Panc1 (cell line): ENCODE results near the gene NCKAP5. TPM values are rescaled to one million over a fixed set of nuclear protein-coding genes. Genes with fewer than 3 reads are reported as not detected.

Experiments used
- ATAC-seq: fragments of 200-7000 bp; cut with Tn5 transposase; 2 replicates; pipeline ENCODE4 v1.9.1; 2020; ENCODE audit warnings: mild to moderate bottlenecking, moderate library complexity
- BruUV-seq: library from RNA; stranded (reverse); fragments of 400-500 nt; replicated peaks from 2 replicates; lab custom pipeline; 2021; lab: Mats Ljungman, UMichigan
- CTCF ChIA-PET: fragments of 300-600 bp; sonication (Branson Sonifier 250); formaldehyde crosslinking; loops from one replicate; lab custom pipeline; 2022; ENCODE audit warnings: antibody characterized with exemption; lab: Charles Lee
- POLR2A ChIA-PET: fragments of 300-600 bp; sonication (Branson Sonifier 250); formaldehyde crosslinking; loops from one replicate; lab custom pipeline; 2022; ENCODE audit warnings: antibody characterized with exemption; lab: Charles Lee
- DNase-seq: peaks from one replicate; pipeline ENCODE4 v3.0.0-alpha.2; 2010; ENCODE audit warnings: low read depth, low spot score
- H3K27ac ChIP-seq: 2 replicates; pipeline ENCODE4 v1.5.1; 2011; ENCODE audit warnings: mild to moderate bottlenecking, low read length, inconsistent platforms
- H3K27me3 ChIP-seq: fragments of 200-500 bp; sonication (Bioruptor generic); 2 replicates; pipeline ENCODE4 v1.6.0; 2014; ENCODE audit warnings: low read length, inconsistent platforms; ENCODE audit not compliant: control insufficient read depth, insufficient read depth
- H3K36me3 ChIP-seq: fragments of 200-500 bp; sonication (Bioruptor generic); 2 replicates; pipeline ENCODE4 v1.5.1; 2014; ENCODE audit warnings: inconsistent platforms, mild to moderate bottlenecking, low read length, moderate library complexity; ENCODE audit not compliant: control insufficient read depth, insufficient read depth
- H3K4me1 ChIP-seq: 2 replicates; pipeline ENCODE4 v1.5.1; 2011; ENCODE audit warnings: inconsistent platforms, mild to moderate bottlenecking, low read length, moderate library complexity; ENCODE audit not compliant: control insufficient read depth, insufficient read depth
- H3K4me3 ChIP-seq, 2 experiments: 2 replicates each; pipeline ENCODE4 v1.5.1; 2011 to 2012; ENCODE audit warnings: low read depth in 2 of 2, low read length in 2 of 2, mild to moderate bottlenecking in 2 of 2, inconsistent platforms in 1 of 2, moderate library complexity in 1 of 2
- H3K9me3 ChIP-seq: fragments of 200-500 bp; sonication (Bioruptor generic); 2 replicates; pipeline ENCODE4 v1.5.1; 2014; ENCODE audit warnings: low read depth, mild to moderate bottlenecking, inconsistent platforms, low read length, moderate library complexity; ENCODE audit not compliant: control insufficient read depth, insufficient read depth
- POLR2AphosphoS5 ChIP-seq: IDR thresholded peaks from 2 replicates; pipeline ENCODE4 v1.6.1; 2012; ENCODE audit warnings: mild to moderate bottlenecking, low read depth, low read length, moderate library complexity
- SIN3A ChIP-seq: IDR thresholded peaks from 2 replicates; pipeline ENCODE4 v1.6.1; 2012; ENCODE audit warnings: low read depth, mild to moderate bottlenecking, low read length, moderate library complexity, borderline replicate concordance; ENCODE audit not compliant: insufficient read depth
- TCF7L2 ChIP-seq: IDR thresholded peaks from 2 replicates; pipeline ENCODE4 v1.6.1; 2011; ENCODE audit warnings: mild to moderate bottlenecking, low read depth, low read length, inconsistent platforms
- in situ Hi-C: cut with HindIII; loops from 2 replicates; pipeline ENCODE4 v1.10.0; 2016; ENCODE audit warnings: low sequenced_read_pairs, low pct_unique_long_range_greater_than_20kb
- intact Hi-C: fragments of 100-400 bp; cut with micrococcal nuclease; formaldehyde crosslinking; loops from one replicate; pipeline ENCODE4 v1.10.0; 2022; ENCODE audit not compliant: unreplicated experiment
- total RNA-seq: library from RNA; stranded (reverse); gene quantifications from one replicate; pipeline ENCODE4 v1.2.1, GENCODE V29; 2021; ENCODE audit not compliant: unreplicated experiment
- TF ChIP-seq, protein P1 (sequence below), 2 experiments: IDR thresholded peaks; 2 replicates each; pipeline ENCODE4 v1.6.1; 2011 to 2012; ENCODE audit warnings: low read depth in 2 of 2, control low read depth in 1 of 2, low read length in 1 of 2, mild to moderate bottlenecking in 1 of 2, moderate library complexity in 1 of 2; ENCODE audit not compliant: insufficient read depth in 1 of 2
- TF ChIP-seq, protein P2 (sequence below): fragments of 450-650 bp; IDR thresholded peaks from 2 replicates; pipeline ENCODE4 v1.5.1; 2017; ENCODE audit warnings: mild to moderate bottlenecking

Gene NCKAP5
- total RNA-seq, 1 experiment from 2014 or later: 0.10 TPM

GRCh38 chr2:132654335-132654734 lies 913.9 kb downstream of the NCKAP5 start:
- H3K27ac ChIP-seq: no peak overlapping the region
- intact Hi-C loops: loop anchor here (5.0 kb wide), 1 partner anchor 518 kb away; no protein-coding TSS in a partner anchor
- POLR2A ChIA-PET: no interaction called here
- DNase-seq (no peak), ATAC-seq (no peak)
- no peaks in the 10 kb centered on the region for H3K4me1 ChIP-seq
- TF ChIP-seq POLR2AphosphoS5 (no peak), TCF7L2 (no peak), SIN3A (no peak)
- TF ChIP-seq, protein P1, sequence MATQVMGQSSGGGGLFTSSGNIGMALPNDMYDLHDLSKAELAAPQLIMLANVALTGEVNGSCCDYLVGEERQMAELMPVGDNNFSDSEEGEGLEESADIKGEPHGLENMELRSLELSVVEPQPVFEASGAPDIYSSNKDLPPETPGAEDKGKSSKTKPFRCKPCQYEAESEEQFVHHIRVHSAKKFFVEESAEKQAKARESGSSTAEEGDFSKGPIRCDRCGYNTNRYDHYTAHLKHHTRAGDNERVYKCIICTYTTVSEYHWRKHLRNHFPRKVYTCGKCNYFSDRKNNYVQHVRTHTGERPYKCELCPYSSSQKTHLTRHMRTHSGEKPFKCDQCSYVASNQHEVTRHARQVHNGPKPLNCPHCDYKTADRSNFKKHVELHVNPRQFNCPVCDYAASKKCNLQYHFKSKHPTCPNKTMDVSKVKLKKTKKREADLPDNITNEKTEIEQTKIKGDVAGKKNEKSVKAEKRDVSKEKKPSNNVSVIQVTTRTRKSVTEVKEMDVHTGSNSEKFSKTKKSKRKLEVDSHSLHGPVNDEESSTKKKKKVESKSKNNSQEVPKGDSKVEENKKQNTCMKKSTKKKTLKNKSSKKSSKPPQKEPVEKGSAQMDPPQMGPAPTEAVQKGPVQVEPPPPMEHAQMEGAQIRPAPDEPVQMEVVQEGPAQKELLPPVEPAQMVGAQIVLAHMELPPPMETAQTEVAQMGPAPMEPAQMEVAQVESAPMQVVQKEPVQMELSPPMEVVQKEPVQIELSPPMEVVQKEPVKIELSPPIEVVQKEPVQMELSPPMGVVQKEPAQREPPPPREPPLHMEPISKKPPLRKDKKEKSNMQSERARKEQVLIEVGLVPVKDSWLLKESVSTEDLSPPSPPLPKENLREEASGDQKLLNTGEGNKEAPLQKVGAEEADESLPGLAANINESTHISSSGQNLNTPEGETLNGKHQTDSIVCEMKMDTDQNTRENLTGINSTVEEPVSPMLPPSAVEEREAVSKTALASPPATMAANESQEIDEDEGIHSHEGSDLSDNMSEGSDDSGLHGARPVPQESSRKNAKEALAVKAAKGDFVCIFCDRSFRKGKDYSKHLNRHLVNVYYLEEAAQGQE (IDR thresholded peaks at IDR 0.05; ENCODE audit: insufficient read depth in 1 of 2, low read depth in 2 of 2, low read length in 1 of 2): no peak
- TF ChIP-seq, protein P2, sequence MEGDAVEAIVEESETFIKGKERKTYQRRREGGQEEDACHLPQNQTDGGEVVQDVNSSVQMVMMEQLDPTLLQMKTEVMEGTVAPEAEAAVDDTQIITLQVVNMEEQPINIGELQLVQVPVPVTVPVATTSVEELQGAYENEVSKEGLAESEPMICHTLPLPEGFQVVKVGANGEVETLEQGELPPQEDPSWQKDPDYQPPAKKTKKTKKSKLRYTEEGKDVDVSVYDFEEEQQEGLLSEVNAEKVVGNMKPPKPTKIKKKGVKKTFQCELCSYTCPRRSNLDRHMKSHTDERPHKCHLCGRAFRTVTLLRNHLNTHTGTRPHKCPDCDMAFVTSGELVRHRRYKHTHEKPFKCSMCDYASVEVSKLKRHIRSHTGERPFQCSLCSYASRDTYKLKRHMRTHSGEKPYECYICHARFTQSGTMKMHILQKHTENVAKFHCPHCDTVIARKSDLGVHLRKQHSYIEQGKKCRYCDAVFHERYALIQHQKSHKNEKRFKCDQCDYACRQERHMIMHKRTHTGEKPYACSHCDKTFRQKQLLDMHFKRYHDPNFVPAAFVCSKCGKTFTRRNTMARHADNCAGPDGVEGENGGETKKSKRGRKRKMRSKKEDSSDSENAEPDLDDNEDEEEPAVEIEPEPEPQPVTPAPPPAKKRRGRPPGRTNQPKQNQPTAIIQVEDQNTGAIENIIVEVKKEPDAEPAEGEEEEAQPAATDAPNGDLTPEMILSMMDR: no peak
- CTCF ChIA-PET: no interaction called here
- no peaks in the 10 kb centered on the region for H3K36me3 ChIP-seq
- no peak overlapping the region for H3K4me3 ChIP-seq
- no peaks in the 10 kb centered on the region for H3K9me3 ChIP-seq
- no TSS peak for BruUV-seq
- in situ Hi-C loops: no loop called here
- no peaks in the 10 kb centered on the region; the same call in 1 of the 2 replicates for H3K27me3 ChIP-seq

DNA sequence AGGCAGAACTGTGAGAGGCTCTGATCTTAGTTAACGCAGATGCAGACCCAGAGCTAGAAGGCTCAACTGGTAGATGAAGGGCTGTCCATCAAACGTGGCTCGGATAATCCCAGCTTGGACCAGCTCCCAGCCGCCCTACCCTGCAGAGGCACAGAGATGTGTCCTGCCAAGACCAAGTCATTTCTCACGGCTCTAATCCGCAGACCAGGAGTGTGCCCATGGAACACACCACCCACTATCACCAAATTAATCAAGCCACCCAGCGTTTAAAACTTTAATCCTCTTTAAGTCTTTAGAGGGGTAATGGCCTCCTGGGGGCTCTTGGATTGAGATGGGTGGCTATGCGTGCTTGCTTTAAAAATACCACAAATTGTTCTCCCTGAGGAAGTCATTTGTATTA lies 915.8 kb downstream of the NCKAP5 start:
- ChIA-PET POLR2A (no interaction called here), CTCF (no interaction called here)
- intact Hi-C loops (loop anchor here (5.0 kb wide), 1 partner anchor 520 kb away; no protein-coding TSS in a partner anchor), in situ Hi-C loops (no loop called here)
- no peaks in the 10 kb centered on the region for H3K9me3 ChIP-seq
- no peak overlapping the region for H3K4me3 ChIP-seq
- ATAC-seq (no peak), DNase-seq (no peak)
- BruUV-seq: no TSS peak
- no peaks in the 10 kb centered on the region for H3K27me3 ChIP-seq
- no peaks in the 10 kb centered on the region for H3K36me3 ChIP-seq
- no peak for TF ChIP-seq POLR2AphosphoS5
- TF ChIP-seq TCF7L2: no peak
- no peak overlapping the region for H3K27ac ChIP-seq
- H3K4me1 ChIP-seq: no peaks in the 10 kb centered on the region
